ENCODE measurements around the gene CYP2C9.
"Not testable (repeated sequence)": the region's sequence is repeated elsewhere in the genome, so short reads cannot be mapped to it uniquely, and the experiment has no call there.

CYP2C9 gene

GRCh38 chr10:94938383-94938782 lies at the start of gene CYP2C9:
TSS of gene CYP2C9 (plus strand) at chr10:94938658. CDS start at chr10:94938683, 25 bp downstream.
- DNase-seq: no peak

- DNase-seq: no peak
Measured at GRCh38 chr10:94889123-94889522, 49.3 kb upstream of the CYP2C9 start.

- no peak for DNase-seq
Measured at GRCh38 chr10:94890264-94891022, 48.0 kb upstream of the CYP2C9 start.

GRCh38 chr10:94898414-94898813 lies 40.0 kb upstream of the CYP2C9 start:
- DNase-seq: not testable (repeated sequence)

GRCh38 chr10:94902080-94902479 lies 36.4 kb upstream of the CYP2C9 start:
- no peak for DNase-seq

- DNase-seq: no peak
Measured at GRCh38 chr10:94902570-94902969, 35.9 kb upstream of the CYP2C9 start.

GRCh38 chr10:94904506-94905148 lies 33.8 kb upstream of the CYP2C9 start:
- DNase-seq: not testable (repeated sequence)

GRCh38 chr10:94916423-94916822 lies 22.0 kb upstream of the CYP2C9 start:
- DNase-seq: no peak

GRCh38 chr10:94936721-94937120 lies 1.7 kb upstream of the CYP2C9 start:
- no peak for DNase-seq

- not testable (repeated sequence) for DNase-seq
Measured at GRCh38 chr10:94943432-94944103, 5.1 kb downstream of the CYP2C9 start.

- not testable (repeated sequence) for DNase-seq
Measured at GRCh38 chr10:94946181-94946580, 7.7 kb downstream of the CYP2C9 start.

- DNase-seq: peak in 1 of 2 experiments; percentile 15
Measured at GRCh38 chr10:94963901-94964300, 25.4 kb downstream of the CYP2C9 start.

- no peak for DNase-seq
Measured at GRCh38 chr10:94983555-94983954, 45.1 kb downstream of the CYP2C9 start.

GRCh38 chr10:94989192-94989591 lies 50.7 kb downstream of the CYP2C9 start:
- no peak for DNase-seq

GRCh38 chr10:94991243-94991888 lies 52.9 kb downstream of the CYP2C9 start:
- DNase-seq: no peak

GRCh38 chr10:94992811-94993210 lies 54.4 kb downstream of the CYP2C9 start:
- DNase-seq: no peak

- no peak for DNase-seq
Measured at GRCh38 chr10:94997741-94998174, 59.3 kb downstream of the CYP2C9 start.

- no peak for DNase-seq
Measured at GRCh38 chr10:95026461-95026860, 88.0 kb downstream of the CYP2C9 start.

- no peak for DNase-seq
Measured at GRCh38 chr10:95031656-95032055, 93.2 kb downstream of the CYP2C9 start.

- no peak for DNase-seq
Measured at GRCh38 chr10:95034401-95034800, 95.9 kb downstream of the CYP2C9 start.

GRCh38 chr10:95035332-95036295 lies 97.2 kb downstream of the CYP2C9 start:
- DNase-seq: no peak

GRCh38 chr10:95039281-95039680 lies 100.8 kb downstream of the CYP2C9 start:
- no peak for DNase-seq
